Activated naive CD4-positive, alpha-beta T cell treated with anti-CD3 and anti-CD28 coated beads, Interleukin-2, amount 10 ng/mL, durations not matched to agents 7 days and 5 days (primary cell): ENCODE results near the gene PPP1R9B.

Experiments
- CTCF ChIA-PET: fragments of 350-600 bp; sonication (Branson Sonifier 250); formaldehyde crosslinking; loops from one replicate; lab custom pipeline; 2021; ENCODE audit warnings: antibody characterized with exemption; lab: Charles Lee
- DNase-seq: peaks from one replicate; pipeline ENCODE4 v3.0.0-alpha.2; 2020
- H3K27ac Mint-ChIP-seq: one replicate; pipeline ENCODE4 v1.8.0; 2021; ENCODE audit warnings: mild to moderate bottlenecking, moderate library complexity, mixed read lengths
- H3K27me3 Mint-ChIP-seq: one replicate; pipeline ENCODE4 v1.8.0; 2021; ENCODE audit warnings: mild to moderate bottlenecking, mixed read lengths
- H3K36me3 Mint-ChIP-seq: one replicate; pipeline ENCODE4 v1.8.0; 2021; ENCODE audit warnings: mixed read lengths
- H3K4me1 Mint-ChIP-seq: one replicate; pipeline ENCODE4 v1.8.0; 2021; ENCODE audit warnings: mixed read lengths
- H3K4me3 Mint-ChIP-seq: one replicate; pipeline ENCODE4 v1.8.0; 2021; ENCODE audit warnings: mild to moderate bottlenecking, moderate library complexity, mixed read lengths
- H3K9me3 Mint-ChIP-seq: one replicate; pipeline ENCODE4 v1.8.0; 2021; ENCODE audit warnings: mixed read lengths

PPP1R9B gene

DNA sequence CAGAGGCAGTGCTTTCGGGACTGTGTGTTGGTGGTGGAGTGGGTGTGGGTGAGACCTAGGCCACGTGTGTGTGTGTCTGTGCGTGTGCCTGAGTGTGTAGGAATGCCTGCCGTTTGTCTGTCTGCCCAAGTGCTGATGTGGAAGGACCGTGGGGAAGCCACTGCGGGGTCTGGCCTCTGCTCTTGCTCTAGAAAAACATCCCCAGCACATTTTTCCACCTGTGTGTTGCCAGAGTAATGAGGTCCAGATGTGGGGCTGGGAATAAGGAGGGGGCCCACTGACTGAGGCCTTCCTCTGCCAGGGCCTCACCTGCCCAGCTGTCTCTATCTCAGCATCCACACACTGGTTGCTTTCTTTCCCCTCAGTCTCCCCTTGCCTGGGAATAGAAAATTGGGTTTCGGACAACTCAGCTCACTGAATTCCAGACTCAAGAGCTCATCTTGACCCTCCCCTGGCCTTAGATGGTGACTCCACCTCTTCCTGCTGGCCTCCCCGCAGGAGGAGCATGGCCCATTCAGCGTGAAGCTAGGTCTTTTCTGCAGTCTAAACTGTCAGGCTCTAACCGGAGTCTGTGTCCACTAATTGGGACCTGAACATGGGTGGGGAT lies 23.0 kb upstream of the PPP1R9B start:
- Mint-ChIP-seq H3K4me3 (no peak overlapping the region), H3K36me3 (no peaks in the 10 kb centered on the region), H3K27me3 (peaks cover 68% of the 10 kb centered on the region), H3K9me3 (no peaks in the 10 kb centered on the region), H3K4me1 (peaks cover 21% of the 10 kb centered on the region), H3K27ac (no peak overlapping the region)
- no peak for DNase-seq
- CTCF ChIA-PET, result interaction anchor here (1.6 to 6.1 kb wide), 4 partner anchors 8 to 28 kb away, joined by 3 to 100 read pairs (median 29); partner anchors contain the start of genes COL1A1 and SGCA

DNA sequence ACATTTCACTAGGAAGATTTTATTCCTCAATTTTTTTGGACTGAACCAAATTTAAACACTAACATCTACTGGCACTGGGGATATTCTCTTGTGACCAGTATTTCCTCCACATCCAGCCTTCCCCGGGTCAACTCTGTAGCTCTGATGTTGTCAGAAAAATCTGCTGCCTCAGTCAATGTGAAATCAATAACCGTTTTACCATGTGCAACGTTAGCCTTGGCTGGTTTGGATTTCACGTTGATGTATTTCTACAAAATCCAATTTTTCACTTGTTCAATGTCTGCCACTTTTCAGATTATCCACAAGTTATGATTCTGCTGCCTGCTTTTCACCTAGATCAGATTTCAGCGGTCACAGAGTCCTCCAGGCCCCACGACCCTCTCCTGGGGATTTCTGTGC lies 22.5 kb upstream of the PPP1R9B start:
- no peaks in the 10 kb centered on the region for H3K36me3 Mint-ChIP-seq
- no peaks in the 10 kb centered on the region for H3K9me3 Mint-ChIP-seq
- H3K4me1 Mint-ChIP-seq, result peaks cover 16% of the 10 kb centered on the region
- CTCF ChIA-PET, result interaction anchor here (0.7 to 6.1 kb wide), 4 partner anchors 7 to 58 kb away, joined by 3 to 100 read pairs (median 29); partner anchors contain the start of genes COL1A1 and SGCA
- H3K27me3 Mint-ChIP-seq, result peaks cover 68% of the 10 kb centered on the region
- DNase-seq, result no peak
- H3K27ac Mint-ChIP-seq, result no peak overlapping the region
- H3K4me3 Mint-ChIP-seq, result no peak overlapping the region

DNA sequence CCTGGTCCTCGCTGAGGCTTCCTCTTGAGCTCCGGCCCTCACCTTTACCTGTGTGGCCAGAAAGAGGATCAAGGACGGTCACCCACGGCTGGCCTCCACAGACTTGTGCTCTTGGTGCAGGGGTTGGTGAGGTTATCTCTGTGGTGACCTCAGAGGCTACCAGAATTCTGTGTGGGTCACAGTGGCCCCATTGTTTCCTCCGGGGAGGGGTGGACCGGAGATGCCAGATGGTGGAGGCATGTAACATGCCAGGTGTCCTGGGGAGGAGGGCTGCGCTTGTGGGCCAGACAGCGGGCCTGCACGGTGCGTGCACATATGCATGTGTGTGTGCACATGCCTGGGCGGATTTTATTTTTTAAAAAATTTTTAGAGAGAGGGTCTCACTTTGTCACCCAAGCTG lies 21.7 kb upstream of the PPP1R9B start:
- peaks cover 16% of the 10 kb centered on the region for H3K4me1 Mint-ChIP-seq
- no peak overlapping the region for H3K4me3 Mint-ChIP-seq
- no peak overlapping the region for H3K27ac Mint-ChIP-seq
- no peaks in the 10 kb centered on the region for H3K9me3 Mint-ChIP-seq
- CTCF ChIA-PET, result interaction anchor here (1.0 to 6.1 kb wide), 3 partner anchors 10 to 29 kb away, joined by 3 to 100 read pairs (median 52); partner anchors contain the start of gene COL1A1
- DNase-seq, result no peak
- peaks cover 65% of the 10 kb centered on the region for H3K27me3 Mint-ChIP-seq
- H3K36me3 Mint-ChIP-seq, result no peaks in the 10 kb centered on the region

DNA sequence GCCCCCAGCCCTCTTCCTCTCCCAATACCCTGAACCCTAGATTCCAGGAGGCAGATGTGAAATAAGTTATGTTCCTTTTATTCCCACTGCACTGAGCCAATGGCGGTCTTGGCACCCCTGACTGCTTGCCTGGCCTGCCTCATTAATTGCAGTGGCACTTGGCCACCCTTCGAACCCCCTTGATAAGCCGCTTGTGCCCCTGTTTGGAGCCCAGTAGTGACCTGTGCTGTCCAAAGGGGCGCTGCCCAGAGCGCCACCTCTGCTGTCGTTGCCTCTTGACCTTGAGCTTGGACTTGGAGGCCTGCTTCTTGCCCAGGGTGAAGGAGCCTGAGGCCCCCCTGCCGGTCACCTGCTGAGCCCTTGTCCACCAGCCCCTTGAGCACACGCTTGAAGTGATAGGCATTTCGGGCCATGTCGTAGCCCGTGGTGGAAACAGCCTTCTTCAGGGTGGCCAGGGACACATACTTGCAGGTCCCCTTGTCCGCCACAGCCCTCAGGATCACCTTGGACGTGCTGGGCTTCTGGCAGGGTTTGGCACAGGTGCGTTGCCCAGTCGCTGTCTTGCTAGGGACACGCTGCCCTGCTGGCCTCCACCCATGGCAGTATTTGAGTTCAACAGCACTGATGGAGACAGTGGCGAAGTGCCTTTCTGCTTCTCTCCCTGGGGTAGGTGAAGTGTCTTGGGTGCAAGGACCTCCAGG lies 21.0 kb upstream of the PPP1R9B start:
- Mint-ChIP-seq H3K27me3 (peaks cover 60% of the 10 kb centered on the region), H3K27ac (no peak overlapping the region), H3K36me3 (no peaks in the 10 kb centered on the region), H3K4me1 (peaks cover 16% of the 10 kb centered on the region), H3K4me3 (no peak overlapping the region), H3K9me3 (no peaks in the 10 kb centered on the region)
- CTCF ChIA-PET, result interaction anchor here (1.0 to 6.1 kb wide), 3 partner anchors 9 to 29 kb away, joined by 3 to 100 read pairs (median 52); partner anchors contain the start of gene COL1A1
- DNase-seq, result no peak

DNA sequence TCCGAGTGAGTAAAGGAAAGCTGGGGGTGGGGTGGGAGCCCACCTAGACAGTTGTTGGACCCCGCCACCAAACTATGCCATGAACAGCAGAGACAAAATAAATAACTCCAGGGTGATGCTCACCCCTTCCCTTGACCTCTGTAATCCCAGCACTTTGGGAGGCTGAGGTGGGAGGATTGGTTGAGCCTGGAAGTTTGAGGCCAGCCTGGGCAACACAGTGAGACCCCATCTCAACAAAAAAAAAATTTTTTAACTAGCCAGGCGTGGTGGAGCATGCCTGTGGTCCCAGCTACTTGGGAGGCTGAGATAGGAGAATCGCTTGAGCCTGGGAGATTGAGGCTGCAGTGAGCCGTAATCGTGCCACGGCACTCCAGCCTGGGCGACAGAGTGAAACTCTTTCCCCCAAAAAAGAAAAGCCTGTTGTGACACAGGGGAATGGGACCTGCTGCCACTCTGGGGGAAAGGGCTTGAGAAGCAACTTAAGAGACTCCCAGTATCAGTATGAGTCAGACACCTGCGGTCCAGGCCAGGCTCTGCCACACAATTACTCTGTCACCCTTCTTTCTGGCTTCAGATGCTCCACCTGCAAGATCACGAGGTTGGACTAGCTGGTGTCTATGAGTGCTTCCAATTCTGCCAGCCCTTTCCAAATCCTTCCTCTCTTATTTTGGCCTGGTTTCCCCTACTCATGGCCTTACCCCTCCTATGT lies 20.3 kb upstream of the PPP1R9B start:
- peak; percentile 47 for DNase-seq

DNA sequence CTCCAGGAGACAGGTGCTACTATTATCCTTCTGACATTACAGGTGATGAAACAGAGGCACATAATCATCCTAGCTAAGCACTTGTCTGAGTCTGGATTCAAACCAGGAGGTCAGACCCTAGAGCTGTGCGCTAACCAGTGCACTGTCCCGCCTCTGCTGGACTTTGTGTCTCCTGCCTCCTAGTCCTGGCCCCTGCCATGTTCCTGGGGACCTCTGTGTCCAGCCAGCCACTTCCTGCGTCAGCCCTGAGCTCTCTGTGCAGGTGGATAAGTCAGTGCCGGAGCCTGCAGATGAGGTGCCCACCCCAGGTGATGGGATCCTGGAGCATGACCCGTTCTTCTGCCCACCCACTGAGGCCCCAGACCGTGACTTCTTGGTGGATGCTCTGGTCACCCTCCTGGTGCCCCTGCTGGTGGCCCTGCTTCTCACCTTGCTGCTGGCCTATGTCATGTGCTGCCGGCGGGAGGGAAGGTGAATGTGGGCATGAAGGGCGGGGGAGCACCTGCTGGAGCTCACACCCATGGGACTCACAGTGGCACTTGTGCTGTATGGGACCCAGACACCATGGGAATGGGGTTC lies 19.5 kb upstream of the PPP1R9B start:
- no peak for DNase-seq
- no peak overlapping the region for H3K4me3 Mint-ChIP-seq
- peaks cover 51% of the 10 kb centered on the region for H3K27me3 Mint-ChIP-seq
- no peaks in the 10 kb centered on the region for H3K9me3 Mint-ChIP-seq
- CTCF ChIA-PET, result interaction anchor here (0.6 to 6.1 kb wide), 29 partner anchors 8 to 192 kb away, joined by 3 to 100 read pairs (median 5); partner anchors contain the start of genes COL1A1 and TMEM92
- H3K36me3 Mint-ChIP-seq, result no peaks in the 10 kb centered on the region
- peaks cover 16% of the 10 kb centered on the region for H3K4me1 Mint-ChIP-seq
- no peak overlapping the region for H3K27ac Mint-ChIP-seq

More for the DNA sequence above, 20.3 kb upstream of the PPP1R9B start:
- Mint-ChIP-seq H3K9me3 (no peaks in the 10 kb centered on the region), H3K27ac (no peak overlapping the region), H3K4me1 (peaks cover 16% of the 10 kb centered on the region), H3K4me3 (no peak overlapping the region), H3K27me3 (peaks cover 54% of the 10 kb centered on the region), H3K36me3 (no peaks in the 10 kb centered on the region)
- CTCF ChIA-PET, result interaction anchor here (1.0 to 6.1 kb wide), 12 partner anchors 7 to 126 kb away, joined by 3 to 100 read pairs (median 14); partner anchors contain the start of genes COL1A1 and TMEM92

DNA sequence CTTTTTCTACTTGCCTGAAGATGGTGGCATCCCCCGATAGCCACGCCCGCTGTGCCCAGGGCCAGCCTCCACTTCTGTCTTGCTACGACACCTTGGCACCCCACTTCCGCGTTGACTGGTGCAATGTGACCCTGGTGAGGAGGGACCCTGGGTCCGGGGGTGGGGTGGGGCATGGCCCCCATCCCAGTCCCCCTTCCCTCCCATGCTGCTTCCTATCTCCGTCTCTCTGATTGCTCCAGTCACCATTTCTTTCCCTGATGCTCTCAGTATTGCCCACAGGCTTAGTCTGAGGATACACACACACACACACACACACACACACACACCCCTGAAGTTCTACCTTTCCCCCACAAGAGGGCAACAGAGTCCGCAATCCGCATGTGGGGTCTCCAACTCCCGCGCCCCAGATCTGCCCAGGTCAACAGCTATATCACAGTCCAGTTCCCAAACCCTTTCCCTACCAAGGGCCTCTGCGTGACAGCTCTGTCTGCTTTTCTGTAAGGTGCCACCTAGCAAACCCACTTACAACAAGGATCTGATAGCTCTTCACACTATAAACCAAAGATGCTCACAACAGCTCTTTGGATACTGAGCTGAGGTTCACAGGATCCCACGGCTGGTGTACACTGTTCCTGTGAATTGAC lies 18.8 kb upstream of the PPP1R9B start:
- peak overlapping the region; percentile 6 for H3K27ac Mint-ChIP-seq
- H3K4me3 Mint-ChIP-seq, result peak overlapping the region; percentile 17
- no peaks in the 10 kb centered on the region for H3K9me3 Mint-ChIP-seq
- H3K36me3 Mint-ChIP-seq, result no peaks in the 10 kb centered on the region
- peaks cover 49% of the 10 kb centered on the region for H3K27me3 Mint-ChIP-seq
- CTCF ChIA-PET, result interaction anchor here (0.6 to 6.1 kb wide), 29 partner anchors 9 to 193 kb away, joined by 3 to 100 read pairs (median 5); partner anchors contain the start of genes COL1A1 and TMEM92
- peaks cover 16% of the 10 kb centered on the region for H3K4me1 Mint-ChIP-seq
- peak; percentile 68 for DNase-seq

DNA sequence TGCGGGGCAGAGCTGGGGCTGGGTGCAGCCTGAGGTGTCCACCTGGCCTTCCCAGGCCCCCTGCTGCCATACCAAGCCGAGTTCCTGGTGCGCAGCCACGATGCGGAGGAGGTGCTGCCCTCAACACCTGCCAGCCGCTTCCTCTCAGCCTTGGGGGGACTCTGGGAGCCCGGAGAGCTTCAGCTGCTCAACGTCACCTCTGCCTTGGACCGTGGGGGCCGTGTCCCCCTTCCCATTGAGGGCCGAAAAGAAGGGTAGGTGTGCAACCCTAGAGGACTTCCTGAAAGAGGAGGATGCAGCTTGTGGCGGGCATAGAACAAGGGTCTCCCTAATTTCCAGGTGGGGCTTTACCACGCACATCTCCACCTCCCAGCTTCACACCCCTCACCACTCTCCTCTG lies 17.8 kb upstream of the PPP1R9B start:
- Mint-ChIP-seq H3K9me3 (no peaks in the 10 kb centered on the region), H3K27ac (no peak overlapping the region), H3K36me3 (no peaks in the 10 kb centered on the region), H3K4me3 (no peak overlapping the region), H3K27me3 (peaks cover 53% of the 10 kb centered on the region), H3K4me1 (peaks cover 19% of the 10 kb centered on the region)
- DNase-seq, result no peak
- CTCF ChIA-PET, result interaction anchor here (0.6 to 6.1 kb wide), 9 partner anchors 10 to 129 kb away, joined by 3 to 100 read pairs (median 8); partner anchors contain the start of gene COL1A1

DNA sequence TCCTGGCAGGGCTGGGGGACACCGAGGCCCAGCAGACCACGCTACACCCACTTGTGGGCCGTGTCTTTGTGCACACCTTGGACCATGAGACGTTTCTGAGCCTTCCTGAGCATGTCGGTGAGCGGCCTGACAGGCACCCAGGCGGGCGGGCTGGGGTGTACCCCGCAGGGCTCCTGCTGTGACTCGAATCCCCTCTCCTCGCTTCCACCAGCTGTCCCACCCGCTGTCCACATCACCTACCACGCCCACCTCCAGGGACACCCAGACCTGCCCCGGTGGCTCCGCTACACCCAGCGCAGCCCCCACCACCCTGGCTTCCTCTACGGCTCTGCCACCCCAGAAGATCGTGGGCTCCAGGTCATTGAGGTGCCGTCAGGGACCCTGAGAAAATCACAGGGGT lies 16.9 kb upstream of the PPP1R9B start:
- H3K4me3 Mint-ChIP-seq, result no peak overlapping the region
- peaks cover 53% of the 10 kb centered on the region for H3K27me3 Mint-ChIP-seq
- peaks cover 23% of the 10 kb centered on the region for H3K4me1 Mint-ChIP-seq
- CTCF ChIA-PET, result interaction anchor here (1.6 to 6.1 kb wide), 3 partner anchors 27 to 130 kb away, joined by 8 to 100 read pairs (median 26); no protein-coding TSS in a partner anchor
- H3K27ac Mint-ChIP-seq, result no peak overlapping the region
- DNase-seq, result no peak
- peaks cover 2% of the 10 kb centered on the region for H3K36me3 Mint-ChIP-seq
- peaks cover 3% of the 10 kb centered on the region for H3K9me3 Mint-ChIP-seq

DNA sequence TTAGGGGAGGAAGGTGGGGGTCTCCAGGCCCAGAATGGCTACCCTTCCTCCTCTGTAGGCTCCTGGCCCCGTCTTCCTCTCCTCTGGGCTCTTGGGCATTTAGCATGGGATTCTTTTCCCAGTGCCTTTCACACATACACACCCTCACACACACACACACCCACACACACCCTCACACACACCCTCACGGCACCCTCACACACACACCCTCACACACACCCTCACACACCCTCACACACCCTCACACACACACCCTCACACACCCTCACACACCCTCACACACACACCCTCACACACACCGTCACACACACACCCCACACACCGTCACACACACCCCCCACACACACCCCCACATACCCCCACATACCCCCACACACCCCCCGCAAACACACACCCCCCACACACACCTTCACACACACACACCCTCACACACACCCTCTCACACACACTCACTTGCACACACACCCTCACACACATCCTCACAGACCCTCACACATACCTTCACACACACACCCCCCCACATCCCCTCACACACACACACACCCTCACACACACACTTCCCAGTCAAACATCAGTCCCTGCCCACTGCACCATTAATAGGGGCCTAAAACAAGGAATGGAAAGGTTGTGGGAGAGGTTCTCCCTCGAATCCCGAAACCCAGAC lies 16.2 kb upstream of the PPP1R9B start:
- H3K4me3 Mint-ChIP-seq, result no peak overlapping the region
- peaks cover 4% of the 10 kb centered on the region for H3K36me3 Mint-ChIP-seq
- no peak overlapping the region for H3K27ac Mint-ChIP-seq
- peaks cover 47% of the 10 kb centered on the region for H3K27me3 Mint-ChIP-seq
- no peak for DNase-seq
- CTCF ChIA-PET, result interaction anchor here (1.5 to 2.4 kb wide), 2 partner anchors 7 to 31 kb away, joined by 6 to 13 read pairs; no protein-coding TSS in a partner anchor
- peaks cover 5% of the 10 kb centered on the region for H3K9me3 Mint-ChIP-seq
- H3K4me1 Mint-ChIP-seq, result peaks cover 30% of the 10 kb centered on the region

DNA sequence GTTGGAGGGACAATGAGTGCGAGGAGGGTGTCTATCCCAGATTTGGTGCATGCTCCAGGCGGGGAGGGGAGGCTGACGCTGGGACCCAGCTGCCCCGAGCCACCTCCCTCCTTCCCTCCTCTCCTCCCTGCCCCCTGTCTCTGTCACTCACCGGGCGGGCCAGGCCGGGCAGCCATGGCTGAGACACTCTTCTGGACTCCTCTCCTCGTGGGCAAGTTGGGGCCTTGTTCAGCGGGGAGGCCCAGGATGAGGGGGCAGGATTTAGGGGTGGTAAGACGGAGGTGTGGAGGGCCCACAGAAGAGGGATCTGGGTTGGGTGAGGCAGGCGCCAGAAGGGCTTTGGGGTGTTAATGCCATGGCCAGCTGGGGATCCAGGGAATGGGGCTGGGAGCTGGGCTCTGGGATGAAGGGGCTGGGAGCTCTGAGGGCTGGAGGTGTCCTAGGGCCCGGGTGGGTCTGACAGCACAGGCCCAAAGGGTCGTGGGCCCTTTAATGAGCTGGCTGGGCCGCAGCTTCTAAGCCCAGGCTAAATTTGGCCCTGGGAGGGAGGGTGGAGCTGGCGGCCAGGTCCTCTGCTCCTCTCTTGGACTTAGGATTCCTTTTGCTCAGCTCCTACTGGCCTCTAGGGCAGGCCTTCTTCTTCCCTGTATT lies 15.5 kb upstream of the PPP1R9B start, which contains the start of gene SGCA:
TSS of gene SGCA (plus strand) at position 139 of the 651 bp plus-strand sequence. CDS start at position 175, 36 bp downstream.
- DNase-seq, result no peak
- Mint-ChIP-seq H3K27ac (no peak within 1 kb of the TSS), H3K9me3 (peaks cover 7% of the 10 kb centered on the region), H3K4me1 (peaks cover 31% of the 10 kb centered on the region), H3K36me3 (peaks cover 6% of the 10 kb centered on the region), H3K4me3 (no peak within 1 kb of the TSS), H3K27me3 (peaks cover 46% of the 10 kb centered on the region)
- CTCF ChIA-PET, result interaction anchor here (1.0 to 2.4 kb wide), 5 partner anchors 8 to 72 kb away, joined by 3 to 13 read pairs (median 5); partner anchors contain the start of gene PDK2

DNA sequence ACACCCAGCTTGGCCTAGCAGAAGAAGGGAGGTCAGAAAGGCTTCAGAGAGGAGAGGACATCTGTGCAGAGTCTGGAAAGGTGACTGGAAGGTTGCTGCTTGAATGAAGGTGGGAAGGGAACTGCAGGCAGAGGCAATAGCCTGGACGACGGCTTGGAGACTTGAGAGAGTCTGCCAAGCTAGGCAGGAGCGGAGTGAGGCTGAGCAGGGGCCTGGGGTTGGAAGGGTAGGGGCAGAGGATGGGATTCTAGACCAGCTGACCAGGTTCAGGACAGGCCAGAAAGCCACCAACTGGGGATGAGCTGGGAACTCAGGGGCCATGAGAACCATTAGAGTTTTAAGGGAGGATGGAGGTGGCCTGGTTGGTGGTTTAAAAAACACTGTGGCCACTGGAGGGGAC lies 15.0 kb upstream of the PPP1R9B start:
- H3K4me3 Mint-ChIP-seq, result no peak overlapping the region
- peaks cover 49% of the 10 kb centered on the region for H3K27me3 Mint-ChIP-seq
- CTCF ChIA-PET, result interaction anchor here (1.0 to 2.4 kb wide), 5 partner anchors 9 to 71 kb away, joined by 3 to 13 read pairs (median 5); partner anchors contain the start of gene PDK2
- H3K9me3 Mint-ChIP-seq, result peaks cover 7% of the 10 kb centered on the region
- H3K27ac Mint-ChIP-seq, result no peak overlapping the region
- no peak for DNase-seq
- H3K4me1 Mint-ChIP-seq, result peaks cover 34% of the 10 kb centered on the region
- peaks cover 6% of the 10 kb centered on the region for H3K36me3 Mint-ChIP-seq
